Progenitor cell of endocrine pancreas (in vitro differentiated cells): ENCODE data around the gene ACTN1. TPM values are rescaled to one million over a fixed set of nuclear protein-coding genes. Genes with fewer than 3 reads are reported as not detected.

Experiments
- DNase-seq: peaks from one replicate; pipeline ENCODE4 v3.0.0; 2021; ENCODE audit warnings: low spot score; ENCODE audit not compliant: unreplicated experiment
- H3K27ac Mint-ChIP-seq: 2 replicates; pipeline ENCODE4 v1.8.0; 2021; ENCODE audit warnings: mild to moderate bottlenecking, moderate library complexity, mixed read lengths
- H3K27me3 Mint-ChIP-seq: 2 replicates; pipeline ENCODE4 v1.8.0; 2021; ENCODE audit warnings: mixed read lengths
- H3K36me3 Mint-ChIP-seq: 2 replicates; pipeline ENCODE4 v1.8.0; 2022; ENCODE audit warnings: mixed read lengths; ENCODE audit not compliant: insufficient read depth
- H3K4me1 Mint-ChIP-seq: 2 replicates; pipeline ENCODE4 v1.8.0; 2021; ENCODE audit warnings: low read depth, mixed read lengths
- H3K4me3 Mint-ChIP-seq: 2 replicates; pipeline ENCODE4 v1.8.0; 2021; ENCODE audit warnings: low read depth, mild to moderate bottlenecking, moderate library complexity, mixed read lengths
- H3K9me3 Mint-ChIP-seq: 2 replicates; pipeline ENCODE4 v1.8.0; 2021; ENCODE audit warnings: low read depth, mixed read lengths
- total RNA-seq: library from RNA; stranded (reverse); gene quantifications from 2 replicates; pipeline ENCODE4 v1.2.1, GENCODE V29; 2021
- TF ChIP-seq, protein P1 (sequence below): fragments of 200-600 bp; sonication (generic); IDR thresholded peaks from one replicate; pipeline ENCODE4 v1.5.0; 2021; ENCODE audit warnings: antibody characterized with exemption, mild to moderate bottlenecking; ENCODE audit not compliant: unreplicated experiment

Gene ACTN1
- total RNA-seq, 1 donor from 2014 or later = 92.6 TPM

GRCh38 chr14:68828698-68829097 lies 150.4 kb downstream of the ACTN1 start:
- H3K9me3 Mint-ChIP-seq = peaks cover 19% of the 10 kb centered on the region
- no peak for DNase-seq
- H3K4me1 Mint-ChIP-seq = peaks cover 18% of the 10 kb centered on the region
- TF ChIP-seq, protein P1, sequence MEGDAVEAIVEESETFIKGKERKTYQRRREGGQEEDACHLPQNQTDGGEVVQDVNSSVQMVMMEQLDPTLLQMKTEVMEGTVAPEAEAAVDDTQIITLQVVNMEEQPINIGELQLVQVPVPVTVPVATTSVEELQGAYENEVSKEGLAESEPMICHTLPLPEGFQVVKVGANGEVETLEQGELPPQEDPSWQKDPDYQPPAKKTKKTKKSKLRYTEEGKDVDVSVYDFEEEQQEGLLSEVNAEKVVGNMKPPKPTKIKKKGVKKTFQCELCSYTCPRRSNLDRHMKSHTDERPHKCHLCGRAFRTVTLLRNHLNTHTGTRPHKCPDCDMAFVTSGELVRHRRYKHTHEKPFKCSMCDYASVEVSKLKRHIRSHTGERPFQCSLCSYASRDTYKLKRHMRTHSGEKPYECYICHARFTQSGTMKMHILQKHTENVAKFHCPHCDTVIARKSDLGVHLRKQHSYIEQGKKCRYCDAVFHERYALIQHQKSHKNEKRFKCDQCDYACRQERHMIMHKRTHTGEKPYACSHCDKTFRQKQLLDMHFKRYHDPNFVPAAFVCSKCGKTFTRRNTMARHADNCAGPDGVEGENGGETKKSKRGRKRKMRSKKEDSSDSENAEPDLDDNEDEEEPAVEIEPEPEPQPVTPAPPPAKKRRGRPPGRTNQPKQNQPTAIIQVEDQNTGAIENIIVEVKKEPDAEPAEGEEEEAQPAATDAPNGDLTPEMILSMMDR = no peak
- H3K27ac Mint-ChIP-seq = no peak overlapping the region
- H3K36me3 Mint-ChIP-seq = peaks cover 2% of the 10 kb centered on the region
- no peaks in the 10 kb centered on the region for H3K27me3 Mint-ChIP-seq
- H3K4me3 Mint-ChIP-seq = no peak overlapping the region

- Mint-ChIP-seq H3K36me3 (no peaks in the 10 kb centered on the region), H3K4me1 (peaks cover 25% of the 10 kb centered on the region), H3K9me3 (peaks cover 4% of the 10 kb centered on the region), H3K4me3 (no peak overlapping the region), H3K27ac (peak overlapping the region; percentile 29), H3K27me3 (no peaks in the 10 kb centered on the region)
- TF ChIP-seq, protein P1 = no peak
- DNase-seq = no peak
Measured at GRCh38 chr14:68825729-68826128, 153.4 kb downstream of the ACTN1 start.

- no peak overlapping the region for H3K27ac Mint-ChIP-seq
- no peak overlapping the region for H3K4me3 Mint-ChIP-seq
- no peaks in the 10 kb centered on the region for H3K27me3 Mint-ChIP-seq
- TF ChIP-seq, protein P1 = peak; percentile 79
- H3K36me3 Mint-ChIP-seq = no peaks in the 10 kb centered on the region
- H3K9me3 Mint-ChIP-seq = no peaks in the 10 kb centered on the region
- peak; percentile 64 for DNase-seq
- H3K4me1 Mint-ChIP-seq = peaks cover 29% of the 10 kb centered on the region
Measured at GRCh38 chr14:68824517-68825347, 154.4 kb downstream of the ACTN1 start.

GRCh38 chr14:68824207-68824516 lies 154.9 kb downstream of the ACTN1 start:
- no peaks in the 10 kb centered on the region for H3K9me3 Mint-ChIP-seq
- H3K4me1 Mint-ChIP-seq = peaks cover 34% of the 10 kb centered on the region
- DNase-seq = no peak
- no peaks in the 10 kb centered on the region for H3K27me3 Mint-ChIP-seq
- no peak overlapping the region for H3K4me3 Mint-ChIP-seq
- no peak overlapping the region for H3K27ac Mint-ChIP-seq
- TF ChIP-seq, protein P1 = no peak
- H3K36me3 Mint-ChIP-seq = no peaks in the 10 kb centered on the region

Other genes with a start within 250 kb of the ACTN1 start
- 325 and 368 TPM in 2 replicates for gene ZFP36L1, start 186.2 kb downstream of the ACTN1 start, total RNA-seq
- 90.3 and 92.5 TPM in 2 replicates for gene DCAF5, start 173.8 kb upstream of the ACTN1 start, total RNA-seq
- 40.4 and 44.2 TPM in 2 replicates for gene EXD2, start 212.2 kb upstream of the ACTN1 start, total RNA-seq